Astrocyte of the cerebellum (primary cell): ENCODE data around the gene GRAMD2B.

ENCODE experiments used
- DNase-seq: peaks from one replicate; pipeline ENCODE4 v3.0.0-alpha.2; 2011; ENCODE audit warnings: low read depth
- H3K4me3 ChIP-seq: 2 replicates; pipeline ENCODE4 v1.5.1; 2011; ENCODE audit warnings: mild to moderate bottlenecking, low read depth, low read length, moderate library complexity
- in situ Hi-C: cut with HindIII; loops from 2 replicates; pipeline ENCODE4 v1.10.0; 2017; ENCODE audit warnings: low sequenced_read_pairs
- TF ChIP-seq, protein P1 (sequence below): IDR thresholded peaks from 2 replicates; pipeline ENCODE4 v1.5.1; 2012; ENCODE audit warnings: low read length, low read depth, moderate library complexity, mild to moderate bottlenecking; ENCODE audit errors: missing control alignments

The GRAMD2B gene

GRCh38 chr5:126410623-126411022 is 12.6 kb upstream of the GRAMD2B start:
- H3K4me3 ChIP-seq, result no peak overlapping the region
- TF ChIP-seq, protein P1, sequence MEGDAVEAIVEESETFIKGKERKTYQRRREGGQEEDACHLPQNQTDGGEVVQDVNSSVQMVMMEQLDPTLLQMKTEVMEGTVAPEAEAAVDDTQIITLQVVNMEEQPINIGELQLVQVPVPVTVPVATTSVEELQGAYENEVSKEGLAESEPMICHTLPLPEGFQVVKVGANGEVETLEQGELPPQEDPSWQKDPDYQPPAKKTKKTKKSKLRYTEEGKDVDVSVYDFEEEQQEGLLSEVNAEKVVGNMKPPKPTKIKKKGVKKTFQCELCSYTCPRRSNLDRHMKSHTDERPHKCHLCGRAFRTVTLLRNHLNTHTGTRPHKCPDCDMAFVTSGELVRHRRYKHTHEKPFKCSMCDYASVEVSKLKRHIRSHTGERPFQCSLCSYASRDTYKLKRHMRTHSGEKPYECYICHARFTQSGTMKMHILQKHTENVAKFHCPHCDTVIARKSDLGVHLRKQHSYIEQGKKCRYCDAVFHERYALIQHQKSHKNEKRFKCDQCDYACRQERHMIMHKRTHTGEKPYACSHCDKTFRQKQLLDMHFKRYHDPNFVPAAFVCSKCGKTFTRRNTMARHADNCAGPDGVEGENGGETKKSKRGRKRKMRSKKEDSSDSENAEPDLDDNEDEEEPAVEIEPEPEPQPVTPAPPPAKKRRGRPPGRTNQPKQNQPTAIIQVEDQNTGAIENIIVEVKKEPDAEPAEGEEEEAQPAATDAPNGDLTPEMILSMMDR, result no peak
- in situ Hi-C loops, result no loop called here
- DNase-seq, result no peak

GRCh38 chr5:126413856-126414255 is 9.4 kb upstream of the GRAMD2B start:
- no peak for DNase-seq
- in situ Hi-C loops, result no loop called here
- TF ChIP-seq, protein P1, result no peak
- no peak overlapping the region for H3K4me3 ChIP-seq

DNA sequence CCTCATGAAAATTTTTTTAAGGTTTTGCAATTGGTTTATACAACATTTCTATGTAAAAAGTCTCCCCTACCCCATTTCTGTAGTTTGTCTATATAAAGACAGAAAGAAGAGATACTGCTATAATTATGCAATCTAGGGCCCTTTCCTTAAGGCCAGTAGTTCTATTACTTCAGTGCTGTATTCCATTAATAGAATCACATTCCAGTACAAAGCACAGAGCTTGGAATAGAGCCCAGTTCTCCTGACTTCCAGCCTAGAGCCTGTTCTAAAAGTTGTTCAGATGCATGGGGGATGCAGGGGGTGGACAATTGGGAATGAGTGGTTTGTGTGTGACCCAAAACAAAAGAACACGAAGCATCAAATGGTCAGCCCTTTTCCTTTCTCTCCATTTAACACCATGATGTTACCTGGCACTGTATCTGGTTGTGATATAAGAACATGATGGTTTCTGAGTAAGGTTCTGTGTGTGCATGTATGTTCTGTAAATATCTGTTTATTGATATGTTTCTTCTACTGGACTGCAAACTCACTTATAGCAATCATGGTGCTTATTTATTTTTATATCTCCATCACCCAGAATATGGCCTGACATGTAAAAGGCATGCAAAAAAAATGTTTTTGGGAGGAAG is 8.2 kb upstream of the GRAMD2B start:
- peak; percentile 59 for DNase-seq
- in situ Hi-C loops, result no loop called here
- TF ChIP-seq, protein P1, result no peak
- no peak overlapping the region for H3K4me3 ChIP-seq

- no peak overlapping the region for H3K4me3 ChIP-seq
- in situ Hi-C loops, result no loop called here
- TF ChIP-seq, protein P1, result no peak
Measured at GRCh38 chr5:126415789-126416188, 7.4 kb upstream of the GRAMD2B start.

DNA sequence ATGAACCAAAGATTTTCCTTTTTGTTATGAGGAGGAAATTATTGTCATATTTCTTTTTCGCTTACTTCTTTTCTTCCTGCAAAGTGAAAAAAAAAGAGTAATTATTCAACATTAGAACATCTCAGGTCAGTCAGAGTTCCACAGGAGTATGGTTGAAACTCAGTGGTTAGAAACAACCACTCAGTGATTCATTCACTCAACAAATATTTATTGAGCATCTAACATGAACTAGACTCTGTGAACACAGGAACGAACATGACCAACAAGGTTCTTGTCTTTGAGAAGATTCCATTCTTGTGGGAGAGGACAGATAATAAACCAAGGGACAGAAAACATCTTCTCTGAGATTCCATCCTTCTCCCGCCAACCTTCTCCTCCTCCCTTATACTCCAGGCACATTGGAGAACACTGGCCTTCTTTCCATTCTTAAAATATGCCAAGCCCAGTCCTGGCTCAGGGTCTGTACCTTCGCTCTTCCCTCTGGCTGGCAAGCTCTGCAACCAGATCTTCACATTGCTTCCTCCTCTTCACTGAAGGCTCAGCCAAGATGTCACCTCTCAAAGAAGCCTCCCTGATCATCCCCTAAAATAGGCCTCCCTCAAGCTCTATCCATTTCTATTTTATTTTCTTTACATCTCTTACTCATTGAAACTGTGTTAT is 6.8 kb upstream of the GRAMD2B start:
- DNase-seq, result no peak
- TF ChIP-seq, protein P1, result no peak
- in situ Hi-C loops, result no loop called here
- H3K4me3 ChIP-seq, result no peak overlapping the region

More at GRCh38 chr5:126415789-126416188, 7.4 kb upstream of the GRAMD2B start:
- no peak for DNase-seq

GRCh38 chr5:126417178-126417577 is 6.0 kb upstream of the GRAMD2B start:
- TF ChIP-seq, protein P1, result no peak
- DNase-seq, result no peak
- H3K4me3 ChIP-seq, result no peak overlapping the region
- in situ Hi-C loops, result no loop called here
